HFFc6 (cell line): ENCODE measurements around the gene ODC1. TPM values are rescaled to one million over a fixed set of nuclear protein-coding genes. Genes with fewer than 3 reads are reported as not detected.

Source experiments
- DNase-seq: peaks from one replicate; pipeline ENCODE4 v3.0.0-alpha.2; 2018
- H3K27ac Mint-ChIP-seq: 2 replicates; pipeline ENCODE4 v1.8.0; 2020; ENCODE audit warnings: mild to moderate bottlenecking, mixed read lengths
- H3K27me3 Mint-ChIP-seq: 2 replicates; pipeline ENCODE4 v1.8.0; 2021; ENCODE audit warnings: mild to moderate bottlenecking, moderate library complexity, mixed read lengths; ENCODE audit not compliant: insufficient read depth
- H3K36me3 Mint-ChIP-seq: 2 replicates; pipeline ENCODE4 v1.8.0; 2021; ENCODE audit warnings: low read depth, mixed read lengths
- H3K4me1 Mint-ChIP-seq: 2 replicates; pipeline ENCODE4 v1.8.0; 2020; ENCODE audit warnings: low read depth, mixed read lengths
- H3K4me3 Mint-ChIP-seq: 2 replicates; pipeline ENCODE4 v1.8.0; 2020; ENCODE audit warnings: mild to moderate bottlenecking, moderate library complexity, mixed read lengths
- H3K9me3 Mint-ChIP-seq: 2 replicates; pipeline ENCODE4 v1.8.0; 2020; ENCODE audit warnings: mild to moderate bottlenecking, mixed read lengths
- CTCF ChIP-seq: fragments of 200-600 bp; sonication (generic); IDR thresholded peaks from 2 replicates; pipeline ENCODE4 v1.5.0; 2021; ENCODE audit warnings: antibody characterized with exemption, mild to moderate bottlenecking
- long read RNA-seq: library from polyadenylated mRNA; unstranded; transcript quantifications from one replicate; pipeline ENCODE4 v2.0.0, GENCODE V29; 2019
- total RNA-seq, 6 experiments: library from RNA; stranded (reverse); fragmentation: NEBNext Ultra II Directional; extraction: Animal tissue kit (Norgen Biotek cat#: 25700); gene quantifications; 2 replicates in 1 of 6; 3 replicates in 5 of 6; pipeline ENCODE4 v1.2.3, GENCODE V29; 2021

The ODC1 gene
- 100 to 1,000 TPM; 116 to 155 (median 143) TPM for total RNA-seq
- long read RNA-seq, transcript ODC1-201 (12 exons, 2,653 nt): major isoform, 90 of 119 reads
- long read RNA-seq, partial matches to known transcripts: 23 of 119 reads
- long read RNA-seq, other reads (novel, unspliced or antisense): 6 of 119 reads

DNA sequence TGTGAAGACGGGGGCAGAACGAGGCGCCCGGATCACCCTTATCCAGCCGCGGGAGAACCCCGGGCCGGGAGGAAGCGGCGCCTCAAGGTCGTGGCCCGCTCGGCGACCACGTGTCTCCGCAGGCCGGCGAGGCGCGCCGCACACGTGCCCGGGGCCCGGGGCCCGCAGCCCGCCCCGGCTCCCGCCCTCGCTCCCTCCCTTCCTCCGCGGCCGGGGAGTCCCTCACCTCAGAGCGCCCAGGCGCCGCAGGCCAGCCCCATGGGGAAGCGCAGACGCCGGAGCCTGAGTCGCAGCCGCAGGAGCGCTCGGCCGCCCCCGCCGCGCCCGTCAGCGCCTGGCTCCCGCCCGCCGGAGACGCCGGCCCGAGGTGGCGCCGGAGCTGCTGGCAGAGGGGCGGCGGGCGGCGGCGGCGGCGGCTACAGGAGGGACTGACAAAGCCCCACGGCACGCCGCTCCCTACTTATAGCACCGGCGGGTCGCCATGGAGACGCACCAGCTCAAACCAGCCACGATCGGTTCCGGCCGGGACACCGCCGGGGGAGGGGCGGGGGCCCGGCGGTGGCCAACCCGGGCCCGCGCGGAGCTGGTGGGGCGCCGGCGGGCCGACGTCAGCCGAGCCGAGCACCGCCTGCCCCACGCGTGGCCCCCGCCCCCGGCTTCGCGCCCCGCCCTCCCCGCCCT, at the start of gene ODC1:
TSS of gene ODC1 (minus strand) at position 433 of the 681 bp plus-strand sequence. CDS start 3,295 bp downstream, outside the sequence.
- Mint-ChIP-seq H3K4me3 (peak within 1 kb of the TSS; percentile 96), H3K9me3 (peaks cover 5% of the 10 kb centered on the region), H3K4me1 (peaks cover 58% of the 10 kb centered on the region), H3K36me3 (peaks cover 34% of the 10 kb centered on the region), H3K27ac (peak within 1 kb of the TSS; percentile 89), H3K27me3 (peaks cover 5% of the 10 kb centered on the region; the same call in 1 of the 2 replicates)
- TF ChIP-seq CTCF: no peak
- peak; percentile 96 for DNase-seq

DNA sequence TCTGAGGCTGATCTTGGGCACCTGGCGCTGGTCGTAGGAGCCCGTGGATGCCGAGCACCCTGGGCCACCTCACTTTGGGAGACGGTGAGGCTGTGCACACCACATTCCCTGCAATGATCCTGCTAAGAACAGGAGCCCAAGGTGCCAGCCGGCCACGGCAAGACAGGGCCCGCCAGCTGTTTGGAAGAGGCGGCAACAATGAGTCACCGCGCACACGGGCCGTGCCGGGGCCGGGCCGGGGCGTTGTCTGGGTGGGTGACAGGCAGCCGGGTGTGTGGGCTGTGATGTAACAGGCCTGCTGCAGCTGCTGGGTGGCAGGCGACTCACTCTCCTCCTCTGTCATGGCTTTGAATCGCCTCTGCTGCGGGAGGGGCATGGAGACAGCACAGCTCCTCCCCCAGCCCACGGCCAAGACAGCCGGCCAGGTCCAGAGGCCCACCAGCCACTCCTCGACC, 49.7 kb upstream of the ODC1 start:
- Mint-ChIP-seq H3K27ac (peak overlapping the region; percentile 61), H3K27me3 (peaks cover 14% of the 10 kb centered on the region), H3K36me3 (no peaks in the 10 kb centered on the region), H3K4me1 (peaks cover 34% of the 10 kb centered on the region), H3K4me3 (no peak overlapping the region), H3K9me3 (no peaks in the 10 kb centered on the region)
- TF ChIP-seq CTCF: no peak
- DNase-seq: peak; percentile 84

- peaks cover 31% of the 10 kb centered on the region for H3K4me1 Mint-ChIP-seq
- no peak overlapping the region for H3K27ac Mint-ChIP-seq
- no peaks in the 10 kb centered on the region for H3K36me3 Mint-ChIP-seq
- no peak for TF ChIP-seq CTCF
- DNase-seq: no peak
- peaks cover 4% of the 10 kb centered on the region; the same call in 1 of the 2 replicates for H3K9me3 Mint-ChIP-seq
- no peak overlapping the region for H3K4me3 Mint-ChIP-seq
- peaks cover 16% of the 10 kb centered on the region for H3K27me3 Mint-ChIP-seq
These were observed 47.8 kb upstream of the ODC1 start for GRCh38 chr2:10495988-10496313.

GRCh38 chr2:10495311-10495987, 47.3 kb upstream of the ODC1 start:
- peaks cover 17% of the 10 kb centered on the region for H3K27me3 Mint-ChIP-seq
- peaks cover 5% of the 10 kb centered on the region; the same call in 1 of the 2 replicates for H3K9me3 Mint-ChIP-seq
- no peak overlapping the region for H3K27ac Mint-ChIP-seq
- H3K4me1 Mint-ChIP-seq: peaks cover 26% of the 10 kb centered on the region
- no peak for TF ChIP-seq CTCF
- DNase-seq: no peak
- no peak overlapping the region for H3K4me3 Mint-ChIP-seq
- no peaks in the 10 kb centered on the region for H3K36me3 Mint-ChIP-seq

DNA sequence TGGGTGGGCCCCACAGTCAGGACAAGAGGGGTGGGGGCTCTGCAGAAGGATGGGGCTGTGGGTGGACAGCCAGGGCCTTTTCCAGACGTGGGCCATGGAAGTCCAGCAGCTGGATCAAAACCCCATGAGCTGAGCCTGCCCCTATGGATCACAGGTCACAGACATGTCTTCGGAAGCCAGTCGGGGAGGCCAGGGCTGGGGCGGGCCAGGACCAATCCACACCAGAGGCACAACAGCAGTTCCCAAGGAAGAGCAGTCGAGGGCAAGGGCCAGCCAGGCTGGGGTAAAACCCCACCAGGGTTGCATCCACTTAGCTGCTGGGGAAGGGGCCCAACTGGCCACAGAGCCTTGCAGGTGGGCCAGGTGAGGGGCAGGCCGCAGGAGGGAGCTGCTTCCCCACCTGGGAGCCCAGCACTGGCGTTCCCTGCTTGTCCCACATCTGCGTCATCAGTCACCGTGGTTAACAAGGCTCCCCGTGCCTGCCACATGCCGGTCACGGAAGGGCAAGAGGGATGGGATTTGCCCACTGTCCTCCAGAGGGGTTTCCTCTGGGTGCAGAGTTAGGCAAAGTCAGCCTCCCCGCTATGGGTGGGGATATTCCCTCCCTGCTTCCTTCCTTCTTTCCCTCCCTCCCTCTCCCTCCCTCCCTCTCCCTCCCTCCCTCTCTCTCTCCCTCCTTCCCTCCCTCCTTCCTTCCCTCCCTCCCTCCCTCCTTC, 46.4 kb upstream of the ODC1 start:
- Mint-ChIP-seq H3K9me3 (peaks cover 5% of the 10 kb centered on the region; the same call in 1 of the 2 replicates), H3K4me3 (no peak overlapping the region), H3K36me3 (no peaks in the 10 kb centered on the region), H3K27me3 (peaks cover 19% of the 10 kb centered on the region), H3K4me1 (peaks cover 32% of the 10 kb centered on the region), H3K27ac (no peak overlapping the region)
- no peak for TF ChIP-seq CTCF
- DNase-seq: no peak
